ENCODE results near the gene CRABP1.

GRCh38 chr15:78360367-78360801, 20.2 kb downstream of the CRABP1 start:
- TF ChIP-seq ZNF660 (tag by site-specific recombination; IDR thresholded peaks at IDR 0.05) (no peak), CTCF (tag by site-specific recombination; IDR thresholded peaks at IDR 0.05) (no peak), SETDB1 (IDR thresholded peaks at IDR 0.05; ENCODE audit: insufficient read length, low read length) (no peak), ZNF302 (tag by site-specific recombination; IDR thresholded peaks at IDR 0.05; ENCODE audit: low read depth) (no peak), ZNF600 (tag by site-specific recombination; IDR thresholded peaks at IDR 0.05) (no peak), ZNF398 (tag by site-specific recombination; IDR thresholded peaks at IDR 0.05) (no peak)

Data from HEK293 (cell line).